Urothelium cell line (cell line): ENCODE data around the gene ATXN1.
"Not testable (repeated sequence)": the region's sequence is repeated elsewhere in the genome, so short reads cannot be mapped to it uniquely, and the experiment has no call there.

Experiments used
- DNase-seq: peaks from one replicate; pipeline ENCODE4 v3.0.0; 2011; ENCODE audit warnings: low spot score, mixed read lengths
- FAIRE-seq: peaks from 2 replicates; lab custom pipeline; 2011; peaks lifted over from hg19 to GRCh38; lab: Jason Lieb, UNC

Gene ATXN1

DNA sequence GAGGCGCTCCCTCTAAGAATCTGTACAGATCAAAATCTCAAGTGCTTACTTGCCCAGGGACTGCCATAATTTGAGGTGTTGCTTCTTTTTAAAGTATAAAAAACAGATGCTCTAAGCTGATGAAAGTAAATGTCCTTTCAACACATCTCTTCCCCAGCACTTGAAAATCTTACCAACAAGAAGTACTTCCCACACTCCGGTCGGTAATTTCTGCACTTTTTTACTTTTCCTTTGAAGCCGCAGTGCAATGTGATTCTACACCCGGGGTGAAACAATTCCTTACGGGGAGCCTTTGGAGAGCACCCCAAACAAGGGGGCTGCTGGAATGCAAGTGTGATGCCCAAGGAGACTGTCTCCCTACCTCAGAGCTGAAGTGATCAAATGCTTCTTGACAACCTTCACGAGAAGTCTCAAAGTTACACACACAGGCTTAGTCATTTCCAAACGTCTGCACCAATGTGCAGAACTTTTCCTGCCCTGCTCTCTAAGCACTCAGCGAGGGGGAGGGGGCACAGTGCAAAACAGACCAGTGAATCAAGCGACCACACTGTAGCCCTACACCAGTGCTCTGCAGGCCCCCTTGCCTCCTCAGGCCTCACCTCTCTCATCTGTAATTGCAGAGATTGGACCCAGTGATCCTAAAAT, 56.7 kb downstream of the ATXN1 start:
- no peak for DNase-seq

DNA sequence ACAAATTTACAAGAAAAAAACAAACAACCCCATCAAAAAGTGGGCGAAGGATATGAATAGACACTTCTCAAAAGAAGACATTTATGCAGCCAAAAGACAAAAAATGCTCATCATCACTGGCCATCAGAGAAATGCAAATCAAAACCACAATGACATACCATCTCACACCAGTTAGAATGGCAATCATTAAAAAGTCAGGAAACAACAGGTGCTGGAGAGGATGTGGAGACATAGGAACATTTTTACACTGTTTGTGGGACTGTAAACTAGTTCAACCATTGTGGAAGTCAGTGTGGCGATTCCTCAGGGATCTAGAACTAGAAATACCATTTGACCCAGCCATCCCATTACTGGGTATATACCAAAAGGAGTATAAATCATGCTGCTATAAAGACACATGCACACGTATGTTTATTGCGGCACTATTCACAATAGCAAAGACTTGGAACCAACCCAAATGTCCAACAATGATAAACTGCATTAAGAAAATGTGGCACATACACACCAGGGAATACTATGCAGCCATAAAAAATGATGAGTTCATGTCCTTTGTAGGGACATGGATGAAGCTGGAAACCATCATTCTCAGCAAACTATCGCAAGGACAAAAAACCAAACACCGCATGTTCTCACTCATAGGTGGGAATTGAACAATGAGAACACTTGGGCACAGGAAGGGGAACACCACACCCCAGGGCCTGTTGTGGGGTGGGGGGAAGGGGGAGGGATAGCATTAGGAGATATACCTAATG, 58.5 kb downstream of the ATXN1 start:
- FAIRE-seq, DNase-seq: not testable (repeated sequence)

More for the DNA sequence above, 56.7 kb downstream of the ATXN1 start:
- FAIRE-seq = no peak

DNA sequence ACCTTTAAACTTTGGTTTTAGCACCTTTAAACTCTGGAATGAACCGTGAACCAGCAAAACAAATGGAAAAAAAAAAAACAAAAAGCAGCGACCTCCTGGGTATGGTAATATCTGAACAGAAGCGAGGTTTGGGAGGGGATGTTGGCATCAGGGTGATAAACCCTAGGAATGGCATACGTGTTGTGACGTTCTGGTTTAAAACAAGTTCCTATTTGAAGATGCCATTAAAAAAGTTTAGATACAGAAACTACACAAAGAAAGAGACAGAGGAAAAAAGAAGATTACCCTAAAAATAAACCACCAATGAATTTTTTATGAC, 60.4 kb downstream of the ATXN1 start:
- DNase-seq (no peak), FAIRE-seq (no peak)

DNA sequence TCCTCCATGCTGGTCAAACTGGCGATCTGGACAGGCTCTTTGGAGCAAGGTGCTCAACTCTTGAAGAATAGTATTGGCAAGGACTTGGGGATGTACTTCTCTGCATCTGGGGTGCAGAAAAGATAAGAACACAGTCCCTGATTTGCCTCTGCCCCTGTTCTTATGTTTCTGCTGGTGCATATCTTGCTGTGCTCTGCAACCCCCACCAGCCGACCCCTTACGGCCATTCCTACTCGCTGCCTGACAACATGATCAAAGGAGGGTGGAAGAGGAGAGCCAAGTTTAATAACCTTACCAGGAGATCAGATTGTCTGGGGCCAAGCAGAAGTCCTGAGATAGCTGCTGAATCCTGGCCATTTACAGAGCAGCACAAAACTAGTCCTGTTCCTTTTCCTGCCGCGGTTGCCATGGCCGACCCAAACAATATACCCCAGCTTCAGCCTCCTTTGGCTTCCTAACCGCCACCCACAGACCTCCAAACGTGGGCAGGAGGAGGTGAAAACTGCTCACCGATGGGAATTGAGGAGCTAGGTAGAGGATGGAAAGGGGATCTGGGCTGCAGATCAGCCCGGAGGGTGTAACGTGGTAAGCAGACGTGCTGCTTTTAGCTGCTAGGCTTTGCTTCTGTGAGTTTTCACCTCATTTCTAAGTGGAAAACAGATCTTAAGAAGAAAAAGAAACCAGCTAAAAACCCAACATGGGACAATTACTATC, 60.9 kb downstream of the ATXN1 start:
- DNase-seq (no peak), FAIRE-seq (no peak)

DNA sequence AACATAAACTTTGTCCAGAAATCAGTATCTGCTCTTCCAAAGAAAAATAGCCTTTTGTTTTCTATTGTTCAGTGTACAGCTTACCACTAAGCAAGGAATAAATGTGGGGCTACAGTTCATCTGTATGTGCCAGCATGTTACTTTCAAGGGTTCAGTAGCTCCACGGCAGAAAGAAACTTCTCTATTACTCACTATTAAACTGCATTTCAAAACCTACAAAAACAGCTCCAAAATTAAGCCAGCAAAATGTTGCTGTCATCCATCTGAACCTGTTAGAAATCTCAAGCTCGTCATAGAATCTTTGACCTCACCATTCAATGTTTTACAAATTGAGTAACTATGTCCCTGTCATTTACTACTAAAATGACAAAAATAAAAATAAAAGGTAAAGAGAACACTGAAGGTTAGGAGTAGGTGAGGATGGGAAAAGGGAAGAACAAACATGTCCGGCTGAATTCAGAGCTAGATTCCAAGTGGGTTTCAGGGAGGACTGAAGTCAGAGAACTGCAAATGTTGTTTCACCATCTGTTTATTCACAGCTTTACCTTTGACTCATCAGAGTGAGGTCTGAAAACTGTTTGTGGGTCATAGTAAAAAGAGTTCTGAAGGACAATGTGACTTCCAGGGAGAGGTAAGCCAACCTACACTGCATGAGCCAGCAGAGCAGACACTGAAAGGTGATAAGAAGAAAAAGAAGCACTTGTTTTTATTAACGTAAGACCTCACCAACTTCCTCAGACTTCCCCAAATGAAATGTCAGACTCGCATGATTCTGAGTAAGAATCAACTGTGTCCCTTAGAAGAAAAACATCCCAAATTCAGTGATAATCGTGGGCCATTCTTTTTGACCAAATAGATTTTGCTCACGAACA, 62.0 kb downstream of the ATXN1 start:
- FAIRE-seq = no peak

DNA sequence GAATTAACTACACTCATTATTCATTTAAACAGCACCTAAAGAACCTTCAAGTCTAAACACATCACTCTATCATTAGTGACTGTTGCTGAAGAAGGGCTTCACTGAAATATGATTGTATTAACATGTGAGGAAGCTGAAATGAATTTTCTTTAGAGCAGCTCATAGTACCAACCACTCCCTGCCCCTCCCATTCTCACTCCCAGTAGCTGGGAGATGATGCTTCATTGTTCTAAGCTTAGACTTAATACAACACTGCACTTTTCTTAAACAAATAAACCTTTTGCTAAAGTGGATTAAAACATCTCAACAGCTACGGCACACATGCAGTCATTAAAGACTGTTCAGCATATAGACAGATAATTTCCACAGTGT, 63.1 kb downstream of the ATXN1 start:
- no peak for FAIRE-seq

More for the DNA sequence above, 62.0 kb downstream of the ATXN1 start:
- no peak for DNase-seq

DNA sequence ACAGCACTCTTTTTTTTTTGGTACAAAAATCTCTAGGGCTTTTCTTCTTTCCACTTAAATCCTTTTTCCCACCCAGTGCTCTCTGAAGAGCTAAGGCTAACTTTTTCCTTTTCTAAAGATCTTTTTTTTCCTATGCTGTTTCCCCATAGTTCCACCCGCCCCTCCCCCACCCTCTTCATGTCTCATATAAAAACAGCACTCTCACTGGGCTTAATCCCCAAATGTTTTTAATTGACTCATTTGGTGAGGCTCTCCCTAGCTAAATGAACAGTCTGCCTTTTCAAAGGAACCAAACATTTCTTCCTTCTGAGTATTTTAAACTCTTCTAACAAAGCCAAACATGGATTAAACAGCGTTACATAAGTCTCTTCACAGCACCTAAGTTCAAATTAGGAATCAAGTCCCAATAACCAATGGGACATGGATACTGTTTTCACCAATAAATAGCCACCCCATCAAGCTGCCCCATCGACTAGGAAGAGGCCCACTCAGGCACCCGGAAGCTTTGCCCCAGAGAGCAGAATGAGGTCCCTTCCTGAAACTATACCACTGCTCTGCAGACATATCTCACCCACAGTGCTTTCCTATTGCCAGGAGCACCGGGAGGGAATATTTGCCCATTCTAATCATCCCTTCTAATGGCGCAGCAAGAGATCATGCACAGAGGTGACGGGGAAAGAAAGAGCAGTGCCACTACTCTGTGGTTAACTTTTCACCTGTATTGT, 63.7 kb downstream of the ATXN1 start:
- FAIRE-seq (no peak), DNase-seq (no peak)

More for the DNA sequence above, 63.1 kb downstream of the ATXN1 start:
- DNase-seq = no peak

DNA sequence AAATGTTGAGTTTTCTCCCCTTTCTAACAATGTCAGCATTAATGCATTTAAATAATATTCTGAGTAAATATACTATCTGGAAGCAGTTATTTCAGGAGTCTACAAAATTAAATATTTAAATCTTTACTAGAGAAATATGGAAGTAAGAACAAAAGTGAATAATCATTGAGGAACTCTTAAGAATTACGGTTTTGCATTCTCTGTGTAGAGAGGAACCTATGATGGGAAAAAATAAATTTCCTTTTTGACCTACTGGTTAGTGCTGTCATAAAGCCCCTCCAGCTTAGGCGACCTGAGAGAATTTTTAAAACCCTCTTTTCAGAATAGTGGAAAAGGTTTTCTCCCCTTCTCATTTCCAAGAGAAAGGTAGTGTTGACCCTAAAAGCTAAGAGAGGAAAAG, 64.8 kb downstream of the ATXN1 start:
- no peak for DNase-seq
- no peak for FAIRE-seq

DNA sequence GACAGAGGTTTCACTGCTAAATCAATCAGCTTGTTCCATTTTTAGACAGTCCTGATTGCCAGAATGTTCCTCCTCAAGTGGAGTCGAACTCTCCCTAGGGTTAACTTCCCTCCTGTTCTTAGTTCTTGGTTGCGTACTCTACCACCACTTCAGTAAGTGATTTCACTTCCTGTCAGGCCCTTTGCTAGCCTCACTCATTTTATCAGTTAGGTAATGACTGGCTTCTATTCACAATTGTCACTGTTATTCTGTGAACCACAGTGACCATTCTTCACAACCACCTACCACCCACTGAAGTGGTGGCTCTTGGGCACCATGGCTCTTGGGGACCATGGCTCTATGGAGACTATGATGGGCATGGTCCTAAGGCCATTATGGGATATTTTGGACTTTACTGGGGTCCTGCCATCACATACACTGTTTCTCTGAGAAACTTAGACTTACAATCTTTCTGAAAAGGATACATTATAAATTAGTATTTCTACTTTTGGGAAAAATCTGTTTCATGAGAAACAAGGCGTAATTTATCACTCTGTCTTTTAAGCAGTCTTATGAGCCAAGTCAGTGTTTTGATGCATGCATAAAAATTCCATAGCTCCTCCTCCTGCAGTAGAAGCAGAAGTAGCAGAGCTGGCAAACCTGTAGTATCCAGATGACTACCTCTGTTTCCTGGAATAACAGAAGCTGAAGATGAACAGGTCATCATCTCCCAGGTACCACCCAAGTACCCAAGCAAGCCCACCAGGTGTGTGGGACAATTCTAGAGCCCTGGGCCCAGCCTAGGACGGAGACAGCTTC, 66.3 kb downstream of the ATXN1 start:
- FAIRE-seq (no peak), DNase-seq (no peak)

DNA sequence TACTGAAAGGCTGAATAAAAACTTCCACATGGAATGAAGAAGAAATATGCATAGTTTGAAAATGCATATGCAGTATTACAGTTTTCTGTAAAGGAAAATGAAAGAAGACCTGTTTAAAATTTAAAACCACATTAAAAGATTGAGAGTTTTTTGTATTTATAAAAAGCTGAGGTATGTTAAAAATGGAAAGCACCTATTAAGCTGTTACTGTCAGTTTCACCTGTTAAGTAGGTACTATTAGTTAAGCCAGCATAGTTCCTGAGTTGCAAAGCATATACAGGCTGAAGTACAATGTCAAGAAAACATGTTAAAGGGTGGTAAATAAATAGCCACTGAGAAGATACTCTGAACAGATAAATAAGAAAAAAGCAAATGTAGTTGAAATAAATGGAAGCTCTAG, 69.9 kb downstream of the ATXN1 start:
- DNase-seq = no peak
- FAIRE-seq = no peak

DNA sequence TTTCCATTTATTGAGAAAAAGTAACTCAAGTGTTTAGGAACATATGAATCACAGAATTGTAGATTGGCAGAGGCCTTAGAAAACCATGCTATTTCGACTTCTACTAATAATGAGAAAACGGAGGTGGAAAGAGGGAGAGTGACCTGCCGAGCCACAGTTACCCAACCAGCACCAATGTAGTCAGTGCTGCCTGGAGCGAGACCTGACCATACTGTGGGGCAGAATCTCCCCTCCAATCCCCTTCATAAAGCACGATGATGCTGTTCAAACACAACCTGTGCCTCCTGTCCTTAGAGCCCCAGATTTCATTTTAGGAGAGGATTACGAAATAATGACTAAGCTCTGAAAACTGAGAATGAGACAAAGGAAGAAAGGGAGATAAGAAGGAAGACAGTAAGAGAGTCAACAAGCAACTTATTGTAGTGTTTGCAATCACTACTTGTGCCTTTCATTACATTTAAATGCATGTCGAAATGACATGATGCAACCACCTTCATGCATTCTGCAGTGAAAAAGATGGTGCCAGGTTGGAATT, 70.6 kb downstream of the ATXN1 start:
- FAIRE-seq (no peak), DNase-seq (no peak)

DNA sequence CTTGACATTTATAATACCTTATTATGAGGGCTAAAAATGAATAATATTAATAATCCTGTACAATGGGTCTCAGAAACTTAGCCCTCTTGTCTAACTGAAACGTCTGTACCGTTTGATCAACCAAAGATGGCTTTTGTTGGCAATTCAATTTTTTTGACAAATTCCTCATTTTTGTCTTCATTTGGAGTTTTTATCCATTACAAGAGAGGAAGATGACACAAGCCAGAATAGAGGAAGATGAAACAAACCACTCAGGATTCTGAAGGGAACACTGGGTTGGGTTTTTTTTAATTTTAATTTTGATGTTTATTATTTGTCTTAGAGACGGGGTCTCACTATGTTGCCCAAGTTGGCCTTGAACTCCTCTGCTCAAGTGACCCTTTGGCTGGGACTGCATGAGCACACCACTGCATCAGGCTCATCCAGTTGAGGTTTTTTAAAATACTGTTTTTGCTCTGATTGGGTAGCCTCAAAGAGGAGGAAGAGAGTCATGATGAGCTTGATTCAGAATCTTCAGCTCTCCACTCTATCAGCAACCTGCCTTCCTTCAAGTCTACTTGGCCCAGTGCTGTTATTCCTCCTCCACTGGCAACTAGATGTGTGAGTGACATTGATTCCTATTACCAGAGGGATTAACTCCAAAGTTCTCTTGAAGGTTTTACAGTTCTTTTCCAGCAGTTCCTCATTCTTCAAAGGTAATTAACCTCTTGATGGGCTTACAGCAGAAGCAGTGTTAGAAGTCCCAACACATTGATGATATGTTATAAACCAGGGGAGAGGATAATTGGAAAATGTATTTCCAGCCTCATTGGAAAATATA, 71.3 kb downstream of the ATXN1 start:
- DNase-seq (no peak), FAIRE-seq (no peak)

DNA sequence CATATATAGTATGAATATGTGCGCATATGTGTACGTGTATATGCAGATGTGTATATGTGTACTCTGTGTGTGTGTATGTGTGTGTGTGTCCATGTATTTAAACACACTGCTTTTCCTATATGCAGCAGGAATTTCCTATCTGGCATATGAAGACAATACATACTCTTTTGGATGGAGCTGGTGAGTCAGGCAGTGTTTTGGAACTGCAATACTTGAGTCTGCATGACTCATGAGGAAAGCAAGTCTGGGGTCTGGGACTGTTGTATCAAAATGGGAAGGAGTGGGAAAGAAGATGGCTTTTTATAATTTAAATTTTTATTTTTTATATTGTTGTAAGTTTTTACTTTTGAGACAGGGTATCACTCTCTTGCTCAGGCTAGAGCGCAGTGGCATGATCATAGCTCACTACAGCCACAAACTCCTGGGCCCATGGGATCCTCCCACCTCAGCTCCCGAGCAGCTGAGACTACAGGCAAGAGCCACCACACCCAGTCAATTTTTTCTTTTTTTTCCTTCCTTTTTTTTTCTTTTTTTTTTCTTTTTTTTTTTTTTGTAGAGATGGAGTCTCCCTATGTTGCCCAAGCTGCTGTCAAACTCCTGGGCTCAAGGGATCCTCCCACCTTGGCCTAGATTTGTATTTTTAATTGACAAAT, 72.2 kb downstream of the ATXN1 start:
- no peak for FAIRE-seq
- peak; percentile 35 for DNase-seq

DNA sequence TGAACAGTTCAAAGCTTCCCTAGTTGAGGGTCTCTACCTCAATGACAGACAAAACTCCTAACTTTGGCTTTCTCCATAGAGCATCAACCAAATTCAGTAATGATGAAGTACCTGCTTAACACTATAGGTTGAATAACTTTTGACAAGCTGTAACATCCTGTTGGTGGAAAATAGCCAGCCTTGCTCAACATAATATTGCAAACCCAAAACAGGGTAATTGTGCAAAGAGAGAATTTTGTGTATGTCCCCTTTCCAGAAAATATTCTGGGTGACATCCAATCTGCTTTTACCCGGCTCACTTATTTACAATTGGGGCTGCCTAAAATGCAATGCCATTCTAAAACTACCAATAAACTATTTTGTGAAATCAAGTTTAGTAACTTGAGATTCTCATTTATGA, 72.8 kb downstream of the ATXN1 start:
- no peak for FAIRE-seq

DNA sequence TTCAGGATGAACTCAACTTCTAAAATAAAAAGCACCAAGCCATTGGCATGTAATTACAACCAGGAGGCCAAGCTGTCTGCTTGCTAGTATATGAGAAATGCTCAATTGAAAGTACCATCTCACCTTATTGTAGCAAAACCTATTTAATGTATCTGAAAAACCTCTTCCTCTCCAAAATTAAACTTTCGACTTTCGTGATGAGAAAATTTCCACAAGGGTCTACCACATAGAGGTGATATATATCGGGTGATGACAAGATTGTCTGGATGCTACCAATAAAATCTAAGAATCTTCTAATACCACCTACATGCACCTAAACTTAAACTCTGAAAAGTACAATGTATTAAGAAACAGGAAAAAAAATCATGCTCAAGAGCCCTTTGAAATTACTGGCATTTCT, 74.2 kb downstream of the ATXN1 start:
- no peak for FAIRE-seq
- DNase-seq = no peak

More for the DNA sequence above, 72.8 kb downstream of the ATXN1 start:
- no peak for DNase-seq

DNA sequence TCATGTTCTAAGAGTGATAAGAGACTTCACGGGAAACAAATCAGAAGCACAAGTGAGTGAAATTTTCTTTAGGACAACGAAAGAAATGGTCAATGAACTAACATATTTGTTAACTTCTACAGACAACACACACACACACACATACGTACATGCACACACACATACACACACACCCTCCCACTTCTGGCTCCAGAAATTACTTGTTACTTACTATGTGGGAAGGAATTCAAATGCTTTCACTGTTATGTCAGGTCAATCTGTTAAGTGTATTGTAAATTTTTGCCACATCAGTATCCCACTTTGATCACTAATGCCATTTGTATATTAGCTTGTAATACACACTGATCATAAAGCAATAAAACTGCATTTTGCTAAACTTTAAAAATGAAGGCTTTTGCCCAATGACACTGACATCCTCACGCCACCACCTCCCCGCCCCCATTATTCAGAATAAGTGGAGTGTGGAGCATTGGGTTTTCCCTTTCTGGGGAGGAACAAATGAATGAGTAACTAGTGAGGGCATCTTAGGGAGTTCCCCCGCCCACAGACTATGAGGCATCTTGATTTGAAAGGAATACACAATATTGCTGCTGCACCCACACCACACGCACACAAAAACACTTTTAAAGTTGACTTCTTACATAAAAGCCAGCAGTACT, 76.2 kb downstream of the ATXN1 start:
- FAIRE-seq (no peak), DNase-seq (peak; percentile 13)

DNA sequence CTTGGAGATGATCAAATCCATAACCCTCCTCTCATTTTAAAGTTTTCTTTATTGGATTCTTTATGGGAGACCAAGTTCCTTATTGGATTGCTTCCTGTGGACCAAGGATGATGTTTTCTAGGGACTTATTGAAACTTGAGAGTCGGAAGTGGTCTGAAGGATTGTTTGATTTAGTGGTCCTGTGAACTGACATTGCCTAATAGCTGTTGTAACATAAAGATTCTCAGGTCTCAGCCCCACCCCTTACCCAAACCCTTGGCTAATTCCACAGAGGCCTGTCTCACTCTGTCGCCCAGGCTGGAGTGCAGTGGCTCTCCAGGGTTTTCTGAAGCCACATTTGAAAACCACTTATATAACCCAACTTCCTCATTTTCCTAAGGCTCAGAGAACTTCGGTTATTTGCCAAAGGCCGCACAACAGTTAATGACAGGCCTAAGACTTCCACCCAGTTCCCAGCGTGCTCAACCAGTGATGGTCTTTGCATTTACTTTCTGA, 77.0 kb downstream of the ATXN1 start:
- FAIRE-seq (no peak), DNase-seq (no peak)
